Liver (tissue), 9 donors: Measurements from ENCODE around the gene LOXL3. TPM values are rescaled to one million over a fixed set of nuclear protein-coding genes. Genes with fewer than 3 reads are reported as not detected.

Experiments
- DNase-seq: peaks from one replicate; pipeline ENCODE4 v3.0.0-alpha.2; 2017; ENCODE audit warnings: low spot score
- H3K27ac ChIP-seq, 2 donors: one replicate each; pipeline ENCODE4 v1.7.0; 2013; ENCODE audit warnings: inconsistent platforms in 2 of 2, low read length in 2 of 2, control low read depth in 1 of 2, low read depth in 1 of 2, mild to moderate bottlenecking in 1 of 2
- H3K27me3 ChIP-seq, 4 donors: one replicate each; pipeline versions ENCODE4 v1.6.1 to v1.7.0; 2013; ENCODE audit warnings: low read length in 3 of 4, inconsistent platforms in 1 of 4, mild to moderate bottlenecking in 1 of 4, moderate library complexity in 1 of 4; ENCODE audit not compliant: control insufficient read depth in 4 of 4, insufficient read depth in 4 of 4
- H3K36me3 ChIP-seq, 4 donors: one replicate each; pipeline versions ENCODE4 v1.6.1 to v1.7.0; 2013; ENCODE audit warnings: low read length in 3 of 4, mild to moderate bottlenecking in 3 of 4, low read depth in 1 of 4, moderate library complexity in 1 of 4; ENCODE audit not compliant: control insufficient read depth in 4 of 4, insufficient read depth in 3 of 4
- H3K4me1 ChIP-seq, 4 donors: one replicate each; pipeline versions ENCODE4 v1.6.1 to v1.7.0; 2013; ENCODE audit warnings: low read length in 3 of 4, mild to moderate bottlenecking in 3 of 4, moderate library complexity in 1 of 4; ENCODE audit not compliant: control insufficient read depth in 4 of 4, insufficient read depth in 4 of 4
- H3K4me3 ChIP-seq, 3 donors: one replicate each; pipeline versions ENCODE4 v1.6.1 to v1.7.0; 2013; ENCODE audit warnings: low read length in 3 of 3, control low read depth in 1 of 3, low read depth in 1 of 3, mild to moderate bottlenecking in 1 of 3
- H3K9ac ChIP-seq, 2 donors: one replicate each; pipeline ENCODE4 v1.7.0; 2013; ENCODE audit warnings: low read length in 2 of 2, mild to moderate bottlenecking in 2 of 2, moderate library complexity in 2 of 2, control low read depth in 1 of 2, low read depth in 1 of 2
- H3K9me3 ChIP-seq, 4 donors: one replicate each; pipeline versions ENCODE4 v1.6.1 to v1.7.0; 2013; ENCODE audit warnings: low read length in 3 of 4; ENCODE audit not compliant: control insufficient read depth in 4 of 4
- ATF3 ChIP-seq: IDR thresholded peaks from 2 replicates; pipeline ENCODE4 v1.6.1; 2016; ENCODE audit warnings: antibody characterized with exemption
- EGR1 ChIP-seq, 2 donors: IDR thresholded peaks; 2 replicates each; pipeline ENCODE4 v1.6.1; 2016 to 2018; ENCODE audit warnings: antibody characterized with exemption in 2 of 2, low read depth in 2 of 2
- FOXA1 ChIP-seq: IDR thresholded peaks from 2 replicates; pipeline ENCODE4 v1.6.1; 2016; ENCODE audit warnings: antibody characterized with exemption
- FOXA2 ChIP-seq: IDR thresholded peaks from 2 replicates; pipeline ENCODE4 v1.6.1; 2016; ENCODE audit warnings: antibody characterized with exemption
- GABPA ChIP-seq, 2 donors: IDR thresholded peaks in 1 of 2; conservative IDR thresholded peaks in 1 of 2; 2 replicates each; pipeline ENCODE4 v1.6.1; 2016; ENCODE audit warnings: antibody characterized with exemption in 2 of 2, mild to moderate bottlenecking in 1 of 2, moderate library complexity in 1 of 2
- JUND ChIP-seq, 2 donors: IDR thresholded peaks; 2 replicates each; pipeline ENCODE4 v1.6.1; 2016; ENCODE audit warnings: antibody characterized with exemption in 2 of 2
- MAX ChIP-seq: IDR thresholded peaks from 2 replicates; pipeline ENCODE4 v1.6.1; 2016; ENCODE audit warnings: antibody characterized with exemption
- NR2F2 ChIP-seq: IDR thresholded peaks from 2 replicates; pipeline ENCODE4 v1.6.1; 2016; ENCODE audit warnings: antibody characterized with exemption
- RAD21 ChIP-seq, 2 donors: IDR thresholded peaks; 2 replicates each; pipeline ENCODE4 v1.6.1; 2016; ENCODE audit warnings: antibody characterized with exemption in 2 of 2, mild to moderate bottlenecking in 2 of 2
- RXRA ChIP-seq, 2 donors: IDR thresholded peaks; 2 replicates each; pipeline ENCODE4 v1.6.1; 2017 to 2018; ENCODE audit warnings: antibody characterized with exemption in 2 of 2, mild to moderate bottlenecking in 1 of 2
- SP1 ChIP-seq: IDR thresholded peaks from 2 replicates; pipeline ENCODE4 v1.6.1; 2018; ENCODE audit warnings: antibody characterized with exemption, mild to moderate bottlenecking
- TAF1 ChIP-seq: conservative IDR thresholded peaks from 2 replicates; pipeline ENCODE4 v1.6.1; 2016; ENCODE audit warnings: antibody characterized with exemption, mild to moderate bottlenecking
- YY1 ChIP-seq: IDR thresholded peaks from 2 replicates; pipeline ENCODE4 v1.6.1; 2016; ENCODE audit warnings: antibody characterized with exemption, mild to moderate bottlenecking
- WGBS: extraction: QIAGEN DNeasy Blood & Tissue Kit; methylation state at CpG from one replicate; pipeline ENCODE4 v1.1.7; 2013; 5-methylcytosine and 5-hydroxymethylcytosine counted together
- polyA plus RNA-seq, 2 donors: library from polyadenylated mRNA; stranded (reverse) in 1 of 2; unstranded in 1 of 2; fragments of 200-250 nt in 1 of 2; fragments of >200 nt in 1 of 2; fragmentation: Nextera tagmentation in 1 of 2; extraction: Ambion mirVana in 1 of 2; gene quantifications; one replicate each; pipeline versions ENCODE4 v1.2.1 to v1.2.3, GENCODE V29; 2013 to 2015
- total RNA-seq, 2 donors: library from RNA; depleted of rRNA; stranded (reverse); fragments of >200 nt; gene quantifications; one replicate each; pipeline ENCODE4 v1.2.3, GENCODE V29; 2014
- TF ChIP-seq, protein P1 (sequence below): IDR thresholded peaks from 2 replicates; pipeline ENCODE4 v1.6.1; 2016; ENCODE audit warnings: antibody characterized with exemption
- TF ChIP-seq, protein P2 (sequence below): fragments of 150-350 bp; IDR thresholded peaks from 2 replicates; pipeline ENCODE4 v1.5.1; 2017; ENCODE audit warnings: improper control_type of control experiment, low read depth, low read length; ENCODE audit not compliant: missing input control
- TF ChIP-seq, protein P3 (sequence below): IDR thresholded peaks from 2 replicates; pipeline ENCODE4 v1.6.1; 2016; ENCODE audit warnings: antibody characterized with exemption, mild to moderate bottlenecking
- donor health status: healthy.
- donor health status: healthy.
- donor health status: healthy.
- donor health status: healthy.
- donor health status: healthy.

Gene LOXL3
- total and polyA plus RNA-seq, 4 donors, result 0.31 to 2.8 (median 1.3) TPM

DNA sequence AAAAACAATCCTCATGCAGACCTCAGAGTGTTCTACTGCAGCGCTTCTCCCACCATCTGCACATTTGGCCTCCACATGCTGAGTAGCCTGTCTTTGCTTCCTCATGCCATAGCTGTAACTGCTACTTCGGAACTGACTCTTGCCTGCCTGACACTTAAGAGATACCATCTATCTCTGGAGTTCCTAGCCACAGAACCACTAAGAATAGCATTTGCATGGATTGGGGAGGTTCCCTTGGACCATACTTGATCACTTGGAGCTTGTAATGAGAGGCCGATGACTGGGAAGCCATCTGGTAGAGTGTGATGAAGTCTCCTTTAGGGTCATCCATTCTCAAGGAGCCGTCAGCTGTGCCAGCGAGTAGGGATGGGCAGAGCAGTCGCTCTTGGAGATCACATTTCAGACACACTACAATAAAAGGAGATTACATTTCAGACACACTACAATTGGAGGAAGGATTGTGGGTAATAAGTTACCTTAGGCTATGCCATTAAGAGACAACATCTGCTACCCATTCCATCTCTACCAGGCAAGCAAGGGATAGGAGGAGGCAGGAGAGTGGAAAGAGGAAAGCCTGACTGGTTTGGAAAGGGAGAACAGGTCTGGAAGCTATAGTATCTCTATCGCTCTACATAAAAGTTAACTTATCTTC, 22.6 kb upstream of the LOXL3 start:
- TF ChIP-seq, protein P1, sequence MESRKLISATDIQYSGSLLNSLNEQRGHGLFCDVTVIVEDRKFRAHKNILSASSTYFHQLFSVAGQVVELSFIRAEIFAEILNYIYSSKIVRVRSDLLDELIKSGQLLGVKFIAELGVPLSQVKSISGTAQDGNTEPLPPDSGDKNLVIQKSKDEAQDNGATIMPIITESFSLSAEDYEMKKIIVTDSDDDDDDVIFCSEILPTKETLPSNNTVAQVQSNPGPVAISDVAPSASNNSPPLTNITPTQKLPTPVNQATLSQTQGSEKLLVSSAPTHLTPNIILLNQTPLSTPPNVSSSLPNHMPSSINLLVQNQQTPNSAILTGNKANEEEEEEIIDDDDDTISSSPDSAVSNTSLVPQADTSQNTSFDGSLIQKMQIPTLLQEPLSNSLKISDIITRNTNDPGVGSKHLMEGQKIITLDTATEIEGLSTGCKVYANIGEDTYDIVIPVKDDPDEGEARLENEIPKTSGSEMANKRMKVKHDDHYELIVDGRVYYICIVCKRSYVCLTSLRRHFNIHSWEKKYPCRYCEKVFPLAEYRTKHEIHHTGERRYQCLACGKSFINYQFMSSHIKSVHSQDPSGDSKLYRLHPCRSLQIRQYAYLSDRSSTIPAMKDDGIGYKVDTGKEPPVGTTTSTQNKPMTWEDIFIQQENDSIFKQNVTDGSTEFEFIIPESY, result no peak
- no peak for TF ChIP-seq RXRA (IDR thresholded peaks at IDR 0.05)
- no peak for TF ChIP-seq RAD21 (IDR thresholded peaks at IDR 0.05)
- TF ChIP-seq FOXA2, result no peak
- TF ChIP-seq MAX, result no peak
- no peak for TF ChIP-seq TAF1
- TF ChIP-seq YY1, result no peak
- no peak for TF ChIP-seq NR2F2
- no peak for TF ChIP-seq EGR1 (IDR thresholded peaks at IDR 0.05; ENCODE audit: low read depth in 2 of 2)
- TF ChIP-seq, protein P2, sequence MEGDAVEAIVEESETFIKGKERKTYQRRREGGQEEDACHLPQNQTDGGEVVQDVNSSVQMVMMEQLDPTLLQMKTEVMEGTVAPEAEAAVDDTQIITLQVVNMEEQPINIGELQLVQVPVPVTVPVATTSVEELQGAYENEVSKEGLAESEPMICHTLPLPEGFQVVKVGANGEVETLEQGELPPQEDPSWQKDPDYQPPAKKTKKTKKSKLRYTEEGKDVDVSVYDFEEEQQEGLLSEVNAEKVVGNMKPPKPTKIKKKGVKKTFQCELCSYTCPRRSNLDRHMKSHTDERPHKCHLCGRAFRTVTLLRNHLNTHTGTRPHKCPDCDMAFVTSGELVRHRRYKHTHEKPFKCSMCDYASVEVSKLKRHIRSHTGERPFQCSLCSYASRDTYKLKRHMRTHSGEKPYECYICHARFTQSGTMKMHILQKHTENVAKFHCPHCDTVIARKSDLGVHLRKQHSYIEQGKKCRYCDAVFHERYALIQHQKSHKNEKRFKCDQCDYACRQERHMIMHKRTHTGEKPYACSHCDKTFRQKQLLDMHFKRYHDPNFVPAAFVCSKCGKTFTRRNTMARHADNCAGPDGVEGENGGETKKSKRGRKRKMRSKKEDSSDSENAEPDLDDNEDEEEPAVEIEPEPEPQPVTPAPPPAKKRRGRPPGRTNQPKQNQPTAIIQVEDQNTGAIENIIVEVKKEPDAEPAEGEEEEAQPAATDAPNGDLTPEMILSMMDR, result no peak
- TF ChIP-seq, protein P3, sequence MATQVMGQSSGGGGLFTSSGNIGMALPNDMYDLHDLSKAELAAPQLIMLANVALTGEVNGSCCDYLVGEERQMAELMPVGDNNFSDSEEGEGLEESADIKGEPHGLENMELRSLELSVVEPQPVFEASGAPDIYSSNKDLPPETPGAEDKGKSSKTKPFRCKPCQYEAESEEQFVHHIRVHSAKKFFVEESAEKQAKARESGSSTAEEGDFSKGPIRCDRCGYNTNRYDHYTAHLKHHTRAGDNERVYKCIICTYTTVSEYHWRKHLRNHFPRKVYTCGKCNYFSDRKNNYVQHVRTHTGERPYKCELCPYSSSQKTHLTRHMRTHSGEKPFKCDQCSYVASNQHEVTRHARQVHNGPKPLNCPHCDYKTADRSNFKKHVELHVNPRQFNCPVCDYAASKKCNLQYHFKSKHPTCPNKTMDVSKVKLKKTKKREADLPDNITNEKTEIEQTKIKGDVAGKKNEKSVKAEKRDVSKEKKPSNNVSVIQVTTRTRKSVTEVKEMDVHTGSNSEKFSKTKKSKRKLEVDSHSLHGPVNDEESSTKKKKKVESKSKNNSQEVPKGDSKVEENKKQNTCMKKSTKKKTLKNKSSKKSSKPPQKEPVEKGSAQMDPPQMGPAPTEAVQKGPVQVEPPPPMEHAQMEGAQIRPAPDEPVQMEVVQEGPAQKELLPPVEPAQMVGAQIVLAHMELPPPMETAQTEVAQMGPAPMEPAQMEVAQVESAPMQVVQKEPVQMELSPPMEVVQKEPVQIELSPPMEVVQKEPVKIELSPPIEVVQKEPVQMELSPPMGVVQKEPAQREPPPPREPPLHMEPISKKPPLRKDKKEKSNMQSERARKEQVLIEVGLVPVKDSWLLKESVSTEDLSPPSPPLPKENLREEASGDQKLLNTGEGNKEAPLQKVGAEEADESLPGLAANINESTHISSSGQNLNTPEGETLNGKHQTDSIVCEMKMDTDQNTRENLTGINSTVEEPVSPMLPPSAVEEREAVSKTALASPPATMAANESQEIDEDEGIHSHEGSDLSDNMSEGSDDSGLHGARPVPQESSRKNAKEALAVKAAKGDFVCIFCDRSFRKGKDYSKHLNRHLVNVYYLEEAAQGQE, result no peak
- TF ChIP-seq ATF3, result no peak
- no peak for TF ChIP-seq FOXA1
- no peak for TF ChIP-seq GABPA (IDR thresholded peaks at IDR 0.05 in 1 of 2, conservative IDR thresholded peaks at IDR 0.05 in 1 of 2)
- no peak for TF ChIP-seq JUND (IDR thresholded peaks at IDR 0.05)
- TF ChIP-seq SP1, result no peak
- WGBS, result 87% methylated on average over 7 of the region's 7 CpGs
- Histone ChIP-seq H3K9me3 (no peaks in the 10 kb centered on the region), H3K27ac (peak overlapping the region in 1 of 2 donors; percentile 42), H3K9ac (no peak overlapping the region), H3K36me3 (no peaks in the 10 kb centered on the region), H3K4me3 (no peak overlapping the region), H3K4me1 (no peaks in the 10 kb centered on the region), H3K27me3 (peaks cover 0 to 3% (median 0%) of the 10 kb centered on the region in 4 donors)
- DNase-seq, result no peak
